ENCODE data around the gene KIF16B. TPM values are rescaled to one million over a fixed set of nuclear protein-coding genes. Genes with fewer than 3 reads are reported as not detected.

KIF16B gene
- total and polyA plus RNA-seq, 2 of the 13 experiments (the other 11 are each of a cell fraction or from before 2014, with no cell fraction given): 6.9 to 18.0 TPM

- H4K20me1 ChIP-seq (ENCODE audit: insufficient read depth, low read length): no peaks in the 10 kb centered on the region
- no peaks in the 10 kb centered on the region for H3K36me3 ChIP-seq (replicated peaks in 1 of 2; ENCODE audit: control insufficient read depth in 1 of 2, insufficient read depth in 2 of 2, low read length in 2 of 2)
- FAIRE-seq (no peak), DNase-seq (ENCODE audit: low spot score) (no peak), ATAC-seq (no peak; the same call in 2 of the 3 replicates)
- no peaks in the 10 kb centered on the region for H3K9me3 ChIP-seq (ENCODE audit: low read length)
- TF ChIP-seq RFX5 (IDR thresholded peaks at IDR 0.05; ENCODE audit: low read depth, low read length) (no peak), ZNF605 (CRISPR knock-in tag; IDR thresholded peaks at IDR 0.05) (0 out of 2 replicates have a peak, but pooled peaks have one; percentile 45)
- H3K79me2 ChIP-seq (ENCODE audit: insufficient read depth, low read length): no peaks in the 10 kb centered on the region
- intact Hi-C loops (cut with micrococcal nuclease; ENCODE audit: unreplicated experiment): no loop called here
- 53% methylated on average over 2 of the region's 2 CpGs for WGBS (ENCODE audit: low lambda C conversion rate)
- in situ Hi-C loops (cut with HindIII; ENCODE audit: extremely low pct_ligation_motif_present, low pct_unique_long_range_greater_than_20kb): no loop called here
- H2AFZ ChIP-seq (ENCODE audit: low read length): no peak overlapping the region
- H3K4me3 ChIP-seq (replicated peaks in 1 of 3; ENCODE audit: insufficient read depth in 1 of 3, low read depth in 2 of 3, low read length in 3 of 3): no peak overlapping the region
- POLR2A ChIA-PET: no interaction called here
- CTCF ChIA-PET (ENCODE audit: low intra/inter-chr PET ratio, low total read pairs): no interaction called here
- H3K27ac ChIP-seq (ENCODE audit: extremely low read length, insufficient read depth, low read length): no peak overlapping the region
- H3K9ac ChIP-seq (ENCODE audit: insufficient read depth, low read depth, low read length): no peak overlapping the region
- peaks cover 0 to 5% of the 10 kb centered on the region in 2 experiments; a peak in 1 of 5 replicates for H3K27me3 ChIP-seq (ENCODE audit: control insufficient read depth in 1 of 2, insufficient read depth in 2 of 2, low read length in 2 of 2)
- no TSS peak for BruUV-seq (replicated peaks)
- H3K4me2 ChIP-seq (ENCODE audit: low read depth, low read length): peak overlapping the region; percentile 37
- H3K4me1 ChIP-seq (ENCODE audit: insufficient read depth, low read length): peaks cover 19% of the 10 kb centered on the region
Observed at GRCh38 chr20:16608277-16608650, 35.0 kb upstream of the KIF16B start.

- Histone ChIP-seq H3K9ac (ENCODE audit: insufficient read depth, low read depth, low read length) (no peak overlapping the region), H3K36me3 (replicated peaks in 1 of 2; ENCODE audit: control insufficient read depth in 1 of 2, insufficient read depth in 2 of 2, low read length in 2 of 2) (no peaks in the 10 kb centered on the region), H3K79me2 (ENCODE audit: insufficient read depth, low read length) (no peaks in the 10 kb centered on the region), H2AFZ (ENCODE audit: low read length) (no peak overlapping the region), H3K4me1 (ENCODE audit: insufficient read depth, low read length) (peaks cover 19% of the 10 kb centered on the region), H3K4me3 (replicated peaks in 1 of 3; ENCODE audit: insufficient read depth in 1 of 3, low read depth in 2 of 3, low read length in 3 of 3) (peak overlapping the region in 2 of 3 experiments; percentile 17 to 24; a peak in 2 of 6 replicates), H3K27me3 (ENCODE audit: control insufficient read depth in 1 of 2, insufficient read depth in 2 of 2, low read length in 2 of 2) (no peaks in the 10 kb centered on the region), H4K20me1 (ENCODE audit: insufficient read depth, low read length) (no peaks in the 10 kb centered on the region), H3K9me3 (ENCODE audit: low read length) (no peaks in the 10 kb centered on the region), H3K27ac (ENCODE audit: extremely low read length, insufficient read depth, low read length) (peak overlapping the region; percentile 19), H3K4me2 (ENCODE audit: low read depth, low read length) (peak overlapping the region; percentile 37)
- no peak for FAIRE-seq
- no TSS peak for BruUV-seq (replicated peaks)
- peak; percentile 76 for ATAC-seq
- 13% methylated on average over 12 of the region's 12 CpGs for WGBS (ENCODE audit: low lambda C conversion rate)
- intact Hi-C loops (cut with micrococcal nuclease; ENCODE audit: unreplicated experiment) (no loop called here), in situ Hi-C loops (cut with HindIII; ENCODE audit: extremely low pct_ligation_motif_present, low pct_unique_long_range_greater_than_20kb) (no loop called here)
- ChIA-PET POLR2A (no interaction called here), CTCF (ENCODE audit: low intra/inter-chr PET ratio, low total read pairs) (no interaction called here)
- DNase-seq (ENCODE audit: low spot score): peak; percentile 37
- TF ChIP-seq ZNF569 (CRISPR knock-in tag; IDR thresholded peaks at IDR 0.05; ENCODE audit: borderline replicate concordance) (no peak), HOXA9 (CRISPR knock-in tag; IDR thresholded peaks at IDR 0.05; ENCODE audit: borderline replicate concordance) (no peak), HOXA3 (CRISPR knock-in tag; IDR thresholded peaks at IDR 0.05) (peak; percentile 28; the same call in 1 of the 2 replicates), RARA (CRISPR knock-in tag; IDR thresholded peaks at IDR 0.05) (no peak), KLF11 (CRISPR knock-in tag; IDR thresholded peaks at IDR 0.05) (no peak), ZBTB46 (CRISPR knock-in tag; IDR thresholded peaks at IDR 0.05; ENCODE audit: borderline replicate concordance) (no peak), NR0B2 (CRISPR knock-in tag; IDR thresholded peaks at IDR 0.05) (no peak), PLRG1 (conservative IDR thresholded peaks at IDR 0.05) (no peak), ARID3A (IDR thresholded peaks at IDR 0.05; ENCODE audit: low read depth, low read length) (peak; percentile 57; the same call in 1 of the 2 replicates), ZBTB43 (CRISPR knock-in tag; conservative IDR thresholded peaks at IDR 0.05) (no peak)
Observed at GRCh38 chr20:16607364-16608276, 34.4 kb upstream of the KIF16B start.
